IPS-18a (cell line): ENCODE measurements around the gene EFCAB13.
"Not testable (repeated sequence)": the region's sequence is repeated elsewhere in the genome, so short reads cannot be mapped to it uniquely, and the experiment has no call there.

Experiments
- H3K27ac ChIP-seq: one replicate; pipeline ENCODE4 v1.5.1; 2013; ENCODE audit warnings: low read length
- H3K27me3 ChIP-seq: one replicate; pipeline ENCODE4 v1.6.1; 2013; ENCODE audit warnings: mild to moderate bottlenecking, low read length; ENCODE audit not compliant: control insufficient read depth, insufficient read depth
- H3K36me3 ChIP-seq: one replicate; pipeline ENCODE4 v1.6.1; 2013; ENCODE audit warnings: low read depth, low read length; ENCODE audit not compliant: control insufficient read depth
- H3K4me1 ChIP-seq: one replicate; pipeline ENCODE4 v1.6.1; 2013; ENCODE audit warnings: low read depth, low read length; ENCODE audit not compliant: control insufficient read depth
- H3K4me3 ChIP-seq: one replicate; pipeline ENCODE4 v1.5.1; 2013; ENCODE audit warnings: low read length
- H3K9ac ChIP-seq: one replicate; pipeline ENCODE4 v1.6.1; 2013; ENCODE audit warnings: mild to moderate bottlenecking, low read length, moderate library complexity
- H3K9me3 ChIP-seq: one replicate; pipeline ENCODE4 v1.6.1; 2013; ENCODE audit warnings: low read depth, low read length; ENCODE audit not compliant: control insufficient read depth

EFCAB13 gene

GRCh38 chr17:47470836-47471235, 147.1 kb downstream of the EFCAB13 start:
- Histone ChIP-seq H3K27me3 (no peaks in the 10 kb centered on the region), H3K4me3 (no peak overlapping the region), H3K4me1 (no peaks in the 10 kb centered on the region), H3K27ac (no peak overlapping the region), H3K9ac (no peak overlapping the region), H3K9me3 (no peaks in the 10 kb centered on the region), H3K36me3 (peaks cover 4% of the 10 kb centered on the region)

DNA sequence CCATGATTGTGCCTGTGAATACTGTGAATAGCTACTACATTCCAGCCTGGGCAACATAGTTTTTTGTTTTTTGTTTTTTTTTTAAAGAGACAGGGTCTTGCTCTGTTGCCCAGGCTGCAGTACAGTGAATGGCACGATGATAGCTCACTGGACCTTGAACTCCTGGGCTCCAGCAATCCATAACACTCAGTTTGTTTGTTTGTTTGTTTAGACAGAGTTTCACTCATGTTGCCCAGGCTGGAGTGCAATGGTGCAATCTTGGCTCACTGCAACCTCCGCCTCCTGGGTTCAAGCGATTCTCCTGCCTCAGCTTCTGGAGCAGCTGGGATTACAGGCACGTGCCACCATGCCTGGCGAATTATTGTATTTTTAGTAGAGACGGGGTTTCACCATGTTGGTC, 148.3 kb downstream of the EFCAB13 start:
- not testable (repeated sequence) for H3K9ac ChIP-seq, H3K4me3 ChIP-seq, H3K36me3 ChIP-seq, H3K4me1 ChIP-seq, H3K27me3 ChIP-seq, H3K9me3 ChIP-seq, H3K27ac ChIP-seq
